Uterus (tissue), 2 donors: ENCODE results near the gene MPIG6B.

Experiments
- CTCF ChIP-seq, 4 experiments: fragments of 200-600 bp in 2 of 4; fragments of 450-650 bp in 2 of 4; sonication (generic) in 2 of 4; IDR thresholded peaks; one replicate each; pipeline ENCODE4 v1.5.1; 2016 to 2019; ENCODE audit warnings: antibody characterized with exemption in 4 of 4, mild to moderate bottlenecking in 2 of 4, moderate library complexity in 1 of 4
- POLR2A ChIP-seq, 2 donors: fragments of 450-650 bp; IDR thresholded peaks; one replicate each; pipeline ENCODE4 v1.6.1; 2016; ENCODE audit warnings: antibody characterized with exemption in 2 of 2, mild to moderate bottlenecking in 1 of 2, moderate library complexity in 1 of 2

- TF ChIP-seq CTCF (IDR thresholded peaks at IDR 0.05), result no peak
- TF ChIP-seq POLR2A (IDR thresholded peaks at IDR 0.05), result no peak
Measured at GRCh38 chr6:31686483-31686882, 36.7 kb upstream of the MPIG6B start.
